Mesenchymal stem cell (in vitro differentiated cells and primary cell): ENCODE measurements around the gene PCED1B.
"Not testable (repeated sequence)": the region's sequence is repeated elsewhere in the genome, so short reads cannot be mapped to it uniquely, and the experiment has no call there.

ENCODE experiments used
- DNase-seq: peaks from one replicate; pipeline ENCODE4 v3.0.0-alpha.2; 2013
- H2AFZ ChIP-seq: one replicate; pipeline ENCODE4 v1.6.1; 2013; ENCODE audit warnings: low read depth, mild to moderate bottlenecking, control low read depth, inconsistent platforms, low read length, moderate library complexity
- H2AK5ac ChIP-seq: 2 replicates; pipeline ENCODE4 v1.6.1; 2013; ENCODE audit warnings: low read length, moderate library complexity, mild to moderate bottlenecking, inconsistent platforms; ENCODE audit not compliant: severe bottlenecking
- H2BK120ac ChIP-seq: one replicate; pipeline ENCODE4 v1.6.1; 2013; ENCODE audit warnings: low read depth, mild to moderate bottlenecking, inconsistent platforms, low read length, moderate library complexity
- H2BK12ac ChIP-seq, 2 experiments: one replicate each; pipeline ENCODE4 v1.6.1; 2013; ENCODE audit warnings: inconsistent platforms in 2 of 2, low read length in 2 of 2, mild to moderate bottlenecking in 2 of 2, moderate library complexity in 2 of 2, control low read depth in 1 of 2
- H2BK15ac ChIP-seq: one replicate; pipeline ENCODE4 v1.6.1; 2013; ENCODE audit warnings: mild to moderate bottlenecking, low read depth, inconsistent platforms; ENCODE audit not compliant: poor library complexity, severe bottlenecking
- H2BK5ac ChIP-seq: 2 replicates; pipeline ENCODE4 v1.6.1; 2013; ENCODE audit warnings: low read depth, mild to moderate bottlenecking, low read length, control low read depth, inconsistent platforms; ENCODE audit not compliant: poor library complexity, severe bottlenecking
- H3K14ac ChIP-seq, 2 experiments: one replicate each; pipeline ENCODE4 v1.6.1; 2013; ENCODE audit warnings: inconsistent platforms in 2 of 2, low read length in 2 of 2, control low read depth in 1 of 2, mild to moderate bottlenecking in 1 of 2, moderate library complexity in 1 of 2
- H3K18ac ChIP-seq, 2 experiments: one replicate each; pipeline ENCODE4 v1.6.1; 2013; ENCODE audit warnings: inconsistent platforms in 2 of 2, low read length in 2 of 2, control low read depth in 1 of 2, low read depth in 1 of 2, mild to moderate bottlenecking in 1 of 2
- H3K23ac ChIP-seq, 2 experiments: one replicate each; pipeline ENCODE4 v1.6.1; 2013; ENCODE audit warnings: inconsistent platforms in 2 of 2, low read length in 2 of 2, mild to moderate bottlenecking in 2 of 2, moderate library complexity in 2 of 2, control low read depth in 1 of 2
- H3K27ac ChIP-seq: 2 replicates; pipeline ENCODE4 v1.5.1; 2013; ENCODE audit warnings: mild to moderate bottlenecking, moderate library complexity, low read length, control low read depth, inconsistent platforms; ENCODE audit not compliant: poor library complexity, severe bottlenecking
- H3K27me3 ChIP-seq, 2 experiments: 2 replicates each; pipeline versions ENCODE4 v1.6.1 to v1.7.0; 2013; ENCODE audit warnings: low read length in 2 of 2, mild to moderate bottlenecking in 2 of 2, moderate library complexity in 2 of 2, control low read depth in 1 of 2, inconsistent platforms in 1 of 2; ENCODE audit not compliant: control insufficient read depth in 1 of 2, insufficient read depth in 1 of 2
- H3K36me3 ChIP-seq, 2 experiments: 2 replicates each; pipeline versions ENCODE4 v1.6.1 to v1.7.0; 2013; ENCODE audit warnings: low read length in 2 of 2, control low read depth in 1 of 2, inconsistent platforms in 1 of 2, low read depth in 1 of 2, mild to moderate bottlenecking in 1 of 2; ENCODE audit not compliant: insufficient read depth in 2 of 2, control insufficient read depth in 1 of 2
- H3K4ac ChIP-seq, 2 experiments: one replicate each; pipeline ENCODE4 v1.6.1; 2013; ENCODE audit warnings: inconsistent platforms in 2 of 2, low read length in 2 of 2, mild to moderate bottlenecking in 2 of 2, moderate library complexity in 2 of 2, control low read depth in 1 of 2, low read depth in 1 of 2
- H3K4me1 ChIP-seq: 2 replicates; pipeline ENCODE4 v1.6.1; 2013; ENCODE audit warnings: low read depth, low read length, control low read depth; ENCODE audit not compliant: control insufficient read depth, insufficient read depth
- H3K4me2 ChIP-seq: 2 replicates; pipeline ENCODE4 v1.6.1; 2013; ENCODE audit warnings: low read length, mild to moderate bottlenecking, inconsistent platforms; ENCODE audit not compliant: poor library complexity, severe bottlenecking
- H3K4me3 ChIP-seq, 2 experiments: 2 replicates each; pipeline versions ENCODE4 v1.5.1 to v1.7.0; 2013; ENCODE audit warnings: low read length in 2 of 2, mild to moderate bottlenecking in 2 of 2, control low read depth in 1 of 2, low read depth in 1 of 2; ENCODE audit not compliant: insufficient read depth in 1 of 2
- H3K79me1 ChIP-seq: replicated peaks from 2 replicates; pipeline ENCODE4 v1.6.1; 2013; ENCODE audit warnings: mild to moderate bottlenecking, control low read depth, low read length, inconsistent platforms; ENCODE audit not compliant: poor library complexity, severe bottlenecking
- H3K9ac ChIP-seq: 2 replicates; pipeline ENCODE4 v1.7.0; 2013; ENCODE audit warnings: mild to moderate bottlenecking, low read length, moderate library complexity
- H3K9me3 ChIP-seq: 2 replicates; pipeline ENCODE4 v1.7.0; 2013; ENCODE audit warnings: mild to moderate bottlenecking, low read length; ENCODE audit not compliant: control insufficient read depth
- H4K8ac ChIP-seq: one replicate; pipeline ENCODE4 v1.6.1; 2013; ENCODE audit warnings: inconsistent platforms, mild to moderate bottlenecking, low read length, moderate library complexity
- H4K91ac ChIP-seq: one replicate; pipeline ENCODE4 v1.6.1; 2013; ENCODE audit warnings: mild to moderate bottlenecking, low read length, inconsistent platforms
- whole genome bisulfite sequencing: methylation state at CpG from one replicate; pipeline ENCODE4 v1.1.7; 2013; ENCODE audit warnings: mixed read lengths; 5-methylcytosine and 5-hydroxymethylcytosine counted together

Gene PCED1B

GRCh38 chr12:47201190-47201589 lies 121.8 kb downstream of the PCED1B start:
- not testable (repeated sequence) for H2AFZ ChIP-seq, H3K9me3 ChIP-seq, H2BK5ac ChIP-seq, H3K36me3 ChIP-seq, H3K4ac ChIP-seq, H2AK5ac ChIP-seq, H3K27ac ChIP-seq, H3K14ac ChIP-seq, H4K8ac ChIP-seq, DNase-seq, H3K4me2 ChIP-seq, H3K27me3 ChIP-seq, H2BK15ac ChIP-seq, H3K4me1 ChIP-seq, H2BK12ac ChIP-seq, H3K79me1 ChIP-seq, H3K4me3 ChIP-seq, H2BK120ac ChIP-seq, H3K23ac ChIP-seq, H3K9ac ChIP-seq, H3K18ac ChIP-seq, H4K91ac ChIP-seq
- WGBS = 97% methylated on average over 5 of the region's 6 CpGs

DNA sequence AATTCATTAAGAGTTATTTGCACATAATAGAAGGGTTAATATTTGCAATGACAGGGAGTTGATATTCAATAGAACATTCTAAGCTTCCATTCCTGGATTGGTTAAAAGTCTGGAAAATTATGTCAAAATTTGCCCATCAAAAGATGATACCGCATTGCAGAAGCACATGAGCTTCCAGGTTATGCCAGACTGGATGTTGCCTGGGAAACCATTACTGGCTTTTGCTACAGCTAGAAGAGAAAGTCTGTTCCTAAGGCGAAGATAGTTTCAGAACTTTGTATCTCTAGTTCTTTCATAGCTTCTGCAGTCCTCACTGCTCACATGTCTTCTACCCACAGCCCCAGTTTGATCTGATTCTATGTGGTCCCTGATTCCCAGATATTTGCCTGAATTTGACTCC lies 122.8 kb downstream of the PCED1B start:
- Histone ChIP-seq H3K4me3 (no peak overlapping the region), H3K18ac (no peak overlapping the region), H3K14ac (no peak overlapping the region), H3K27ac (no peak overlapping the region), H3K79me1 (no peaks in the 10 kb centered on the region), H2BK5ac (no peak overlapping the region), H2BK12ac (no peak overlapping the region), H3K36me3 (no peaks in the 10 kb centered on the region), H4K8ac (no peak overlapping the region), H3K27me3 (peaks cover 0 to 10% of the 10 kb centered on the region in 2 experiments), H3K4me1 (no peaks in the 10 kb centered on the region), H3K9me3 (no peaks in the 10 kb centered on the region), H2AK5ac (no peak overlapping the region), H3K4ac (no peak overlapping the region), H3K4me2 (no peak overlapping the region), H2BK120ac (no peak overlapping the region), H2AFZ (no peak overlapping the region), H4K91ac (no peak overlapping the region), H3K23ac (no peak overlapping the region), H2BK15ac (no peak overlapping the region), H3K9ac (no peak overlapping the region)
- no peak for DNase-seq
- 100% methylated on average over 2 of the region's 2 CpGs for WGBS

- 78% methylated on average over 8 of the region's 8 CpGs for WGBS
- H3K4me1 ChIP-seq = peaks cover 2% of the 10 kb centered on the region
- no peak overlapping the region for H4K8ac ChIP-seq
- H3K23ac ChIP-seq = no peak overlapping the region
- no peak overlapping the region for H2AFZ ChIP-seq
- DNase-seq = no peak
- no peak overlapping the region for H3K9ac ChIP-seq
- H3K9me3 ChIP-seq = no peaks in the 10 kb centered on the region
- H2BK120ac ChIP-seq = no peak overlapping the region
- no peak overlapping the region for H2AK5ac ChIP-seq
- H3K27me3 ChIP-seq = peaks cover 0 to 11% of the 10 kb centered on the region in 2 experiments
- H3K36me3 ChIP-seq = no peaks in the 10 kb centered on the region
- no peak overlapping the region for H3K14ac ChIP-seq
- H2BK12ac ChIP-seq = no peak overlapping the region
- H3K4me2 ChIP-seq = no peak overlapping the region
- no peak overlapping the region for H3K4ac ChIP-seq
- no peak overlapping the region for H3K27ac ChIP-seq
- H2BK15ac ChIP-seq = no peak overlapping the region
- H3K4me3 ChIP-seq = no peak overlapping the region
- no peaks in the 10 kb centered on the region for H3K79me1 ChIP-seq
- H4K91ac ChIP-seq = no peak overlapping the region
- no peak overlapping the region for H2BK5ac ChIP-seq
- no peak overlapping the region for H3K18ac ChIP-seq
Measured at GRCh38 chr12:47205532-47206449, 126.4 kb downstream of the PCED1B start.

GRCh38 chr12:47206450-47207339 lies 127.3 kb downstream of the PCED1B start:
- no peaks in the 10 kb centered on the region for H3K9me3 ChIP-seq
- H3K4me1 ChIP-seq = peaks cover 2% of the 10 kb centered on the region
- H3K18ac ChIP-seq = no peak overlapping the region
- no peak overlapping the region for H3K9ac ChIP-seq
- H2BK15ac ChIP-seq = no peak overlapping the region
- no peak overlapping the region for H3K4ac ChIP-seq
- no peak overlapping the region for H4K8ac ChIP-seq
- no peak overlapping the region for H2BK5ac ChIP-seq
- H3K27ac ChIP-seq = no peak overlapping the region
- no peak overlapping the region for H2BK120ac ChIP-seq
- no peaks in the 10 kb centered on the region for H3K79me1 ChIP-seq
- peaks cover 0 to 11% of the 10 kb centered on the region in 2 experiments for H3K27me3 ChIP-seq
- DNase-seq = no peak
- no peak overlapping the region for H2AFZ ChIP-seq
- H3K4me2 ChIP-seq = no peak overlapping the region
- no peak overlapping the region for H2BK12ac ChIP-seq
- no peak overlapping the region for H3K4me3 ChIP-seq
- H3K36me3 ChIP-seq = no peaks in the 10 kb centered on the region
- H3K14ac ChIP-seq = no peak overlapping the region
- no peak overlapping the region for H2AK5ac ChIP-seq
- WGBS = 97% methylated on average over 2 of the region's 5 CpGs
- no peak overlapping the region for H3K23ac ChIP-seq
- H4K91ac ChIP-seq = no peak overlapping the region
